GM10248 (cell line): ENCODE data around the gene CLEC7A.

Experiments
- CTCF ChIA-PET: fragments of 300-600 bp; sonication (Branson Sonifier 250); formaldehyde crosslinking; extraction: SDS; loops from one replicate; lab custom pipeline; 2021; ENCODE audit warnings: antibody characterized with exemption; lab: Yijun Ruan, JAX
- POLR2A ChIA-PET: fragments of 350-650 bp; sonication (Branson Sonifier 250); formaldehyde crosslinking; extraction: SDS; loops from one replicate; lab custom pipeline; 2020; ENCODE audit warnings: antibody characterized with exemption; lab: Yijun Ruan, JAX
- DNase-seq: peaks from one replicate; pipeline ENCODE4 v3.0.0; 2012; ENCODE audit errors: extremely low spot score
- TF ChIP-seq, protein P1 (sequence below): IDR thresholded peaks from 2 replicates; pipeline ENCODE4 v1.5.1; 2012; ENCODE audit warnings: mild to moderate bottlenecking, low read depth; ENCODE audit errors: extremely low read depth, missing control alignments, control extremely low read depth

Gene CLEC7A

DNA sequence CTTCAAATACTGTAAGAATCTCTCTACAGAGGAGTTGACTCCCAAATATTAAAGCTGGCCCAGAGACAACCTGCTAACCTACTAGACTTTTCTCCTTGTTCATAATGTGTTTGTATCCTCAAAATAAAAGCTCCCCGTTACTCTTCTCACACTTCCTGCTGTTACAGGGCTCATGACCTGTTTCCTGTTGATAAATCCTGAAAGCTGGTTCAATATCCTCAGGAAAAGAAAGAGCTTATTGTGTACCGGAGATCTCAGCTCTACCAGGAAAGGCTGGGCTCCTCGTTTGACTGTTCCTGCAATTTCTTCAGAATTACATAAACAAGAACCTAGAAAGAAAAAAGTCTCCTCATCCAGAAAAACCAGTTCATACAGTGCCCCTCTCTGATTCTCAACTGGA is 62.1 kb downstream of the CLEC7A start:
- TF ChIP-seq, protein P1, sequence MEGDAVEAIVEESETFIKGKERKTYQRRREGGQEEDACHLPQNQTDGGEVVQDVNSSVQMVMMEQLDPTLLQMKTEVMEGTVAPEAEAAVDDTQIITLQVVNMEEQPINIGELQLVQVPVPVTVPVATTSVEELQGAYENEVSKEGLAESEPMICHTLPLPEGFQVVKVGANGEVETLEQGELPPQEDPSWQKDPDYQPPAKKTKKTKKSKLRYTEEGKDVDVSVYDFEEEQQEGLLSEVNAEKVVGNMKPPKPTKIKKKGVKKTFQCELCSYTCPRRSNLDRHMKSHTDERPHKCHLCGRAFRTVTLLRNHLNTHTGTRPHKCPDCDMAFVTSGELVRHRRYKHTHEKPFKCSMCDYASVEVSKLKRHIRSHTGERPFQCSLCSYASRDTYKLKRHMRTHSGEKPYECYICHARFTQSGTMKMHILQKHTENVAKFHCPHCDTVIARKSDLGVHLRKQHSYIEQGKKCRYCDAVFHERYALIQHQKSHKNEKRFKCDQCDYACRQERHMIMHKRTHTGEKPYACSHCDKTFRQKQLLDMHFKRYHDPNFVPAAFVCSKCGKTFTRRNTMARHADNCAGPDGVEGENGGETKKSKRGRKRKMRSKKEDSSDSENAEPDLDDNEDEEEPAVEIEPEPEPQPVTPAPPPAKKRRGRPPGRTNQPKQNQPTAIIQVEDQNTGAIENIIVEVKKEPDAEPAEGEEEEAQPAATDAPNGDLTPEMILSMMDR: no peak
- ChIA-PET POLR2A (no interaction called here), CTCF (interaction anchor here (1.1 to 2.3 kb wide), 3 partner anchors 11 to 26 kb away, joined by 3 to 5 read pairs (median 3); no protein-coding TSS in a partner anchor)
- DNase-seq: no peak

DNA sequence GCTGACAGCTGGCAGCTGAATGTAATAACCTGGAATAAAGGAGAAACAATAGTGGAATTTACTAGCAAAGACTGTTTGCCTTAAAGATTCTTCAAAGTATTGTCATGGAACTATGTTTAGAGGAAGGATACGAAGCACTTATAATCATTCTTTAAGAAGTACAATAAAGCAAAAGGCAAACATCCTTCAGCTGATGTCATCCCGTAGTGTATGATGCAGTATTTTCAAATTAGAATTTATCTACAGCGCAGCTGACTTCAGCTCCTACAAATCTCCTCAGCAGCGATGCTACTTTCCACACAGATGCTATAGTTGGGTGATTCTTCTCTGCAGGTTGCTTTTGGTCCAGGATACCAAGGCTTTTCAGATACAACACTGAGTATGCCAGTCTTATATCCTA is 62.7 kb downstream of the CLEC7A start:
- POLR2A ChIA-PET: no interaction called here
- TF ChIP-seq, protein P1: no peak
- DNase-seq: no peak
- CTCF ChIA-PET: interaction anchor here (2.3 kb wide), 1 partner anchor 11 kb away, joined by 5 read pairs; no protein-coding TSS in a partner anchor
